Natural killer cell (primary cell): ENCODE data around the gene SOX6. TPM values are rescaled to one million over a fixed set of nuclear protein-coding genes. Genes with fewer than 3 reads are reported as not detected.
"Not testable (repeated sequence)": the region's sequence is repeated elsewhere in the genome, so short reads cannot be mapped to it uniquely, and the experiment has no call there.

ENCODE experiments used
- ATAC-seq, 3 donors: fragments of 150-1000 bp in 2 of 3; fragments of 200-7000 bp in 1 of 3; cut with Tn5 transposase; 1 replicate in 1 of 3; 2 replicates in 2 of 3; pipeline ENCODE4 v1.10.0; 2021; ENCODE audit warnings: mild to moderate bottlenecking in 2 of 3, moderate library complexity in 2 of 3
- DNase-seq, 2 donors: peaks; one replicate each; pipeline versions ENCODE4 v3.0.0 to v3.0.0-alpha.2; 2013 to 2021; ENCODE audit warnings: mixed read lengths in 1 of 2
- H3K27ac ChIP-seq: one replicate; pipeline ENCODE4 v1.5.1; 2013; ENCODE audit warnings: mild to moderate bottlenecking, low read length
- H3K27me3 ChIP-seq: one replicate; pipeline ENCODE4 v1.6.1; 2013; ENCODE audit warnings: low read length; ENCODE audit not compliant: control insufficient read depth, insufficient read depth
- H3K36me3 ChIP-seq: one replicate; pipeline ENCODE4 v1.6.1; 2013; ENCODE audit warnings: low read length; ENCODE audit not compliant: control insufficient read depth, insufficient read depth
- H3K4me1 ChIP-seq: one replicate; pipeline ENCODE4 v1.6.1; 2013; ENCODE audit warnings: low read length; ENCODE audit not compliant: control insufficient read depth, insufficient read depth
- H3K4me3 ChIP-seq: one replicate; pipeline ENCODE4 v1.5.1; 2013; ENCODE audit warnings: low read length
- H3K9me3 ChIP-seq: one replicate; pipeline ENCODE4 v1.6.1; 2013; ENCODE audit warnings: low read length; ENCODE audit not compliant: control insufficient read depth, insufficient read depth
- H3K27ac Mint-ChIP-seq, 2 donors: one replicate each; pipeline ENCODE4 v1.8.0; 2022; ENCODE audit warnings: mild to moderate bottlenecking in 2 of 2, mixed read lengths in 2 of 2, moderate library complexity in 1 of 2
- H3K27me3 Mint-ChIP-seq, 2 donors: one replicate each; pipeline ENCODE4 v1.8.0; 2022; ENCODE audit warnings: low read depth in 2 of 2, mixed read lengths in 2 of 2
- H3K36me3 Mint-ChIP-seq: one replicate; pipeline ENCODE4 v1.8.0; 2022; ENCODE audit warnings: mixed read lengths
- H3K4me1 Mint-ChIP-seq, 2 donors: one replicate each; pipeline ENCODE4 v1.8.0; 2022; ENCODE audit warnings: mixed read lengths in 2 of 2
- H3K4me3 Mint-ChIP-seq: one replicate; pipeline ENCODE4 v1.8.0; 2022; ENCODE audit warnings: mild to moderate bottlenecking, moderate library complexity, mixed read lengths
- H3K9me3 Mint-ChIP-seq, 2 donors: one replicate each; pipeline ENCODE4 v1.8.0; 2022; ENCODE audit warnings: mixed read lengths in 2 of 2
- CTCF ChIP-seq: fragments of 200-600 bp; IDR thresholded peaks from one replicate; pipeline ENCODE4 v1.8.0; 2022; ENCODE audit warnings: antibody characterized with exemption
- WGBS: methylation state at CpG from one replicate; pipeline ENCODE4 v1.1.7; 2013; ENCODE audit warnings: missing lambda C conversion rate; ENCODE audit not compliant: insufficient coverage; 5-methylcytosine and 5-hydroxymethylcytosine counted together
- intact Hi-C: fragments of 100-400 bp; cut with micrococcal nuclease; formaldehyde crosslinking; loops from one replicate; pipeline ENCODE4 v1.14.2; 2022
- total RNA-seq, 4 donors: library from RNA; stranded (reverse); fragments of 120-200 nt in 1 of 4; gene quantifications; one replicate each; pipeline versions ENCODE4 v1.2.3 to v1.2.4, GENCODE V29; 2013 to 2022

The SOX6 gene
- total RNA-seq, 3 donors from 2014 or later (not counting 1 experiment from before 2014, with no cell fraction given), result 0.27 TPM; not detected in 2

GRCh38 chr11:16378906-16379305, 22.6 kb upstream of the SOX6 start:
- Histone ChIP-seq H3K36me3 (no peaks in the 10 kb centered on the region), H3K9me3 (no peaks in the 10 kb centered on the region), H3K27ac (no peak overlapping the region), H3K4me1 (no peaks in the 10 kb centered on the region), H3K4me3 (no peak overlapping the region), H3K27me3 (no peaks in the 10 kb centered on the region)
- H3K27ac Mint-ChIP-seq, result no peak overlapping the region
- peaks cover 8% of the 10 kb centered on the region for H3K36me3 Mint-ChIP-seq
- WGBS, result 100% methylated on average over 2 of the region's 2 CpGs
- TF ChIP-seq CTCF, result no peak
- no peak for DNase-seq
- H3K4me1 Mint-ChIP-seq, result no peaks in the 10 kb centered on the region
- H3K9me3 Mint-ChIP-seq, result peaks cover 4 to 5% of the 10 kb centered on the region in 2 donors
- no peak for ATAC-seq
- intact Hi-C loops, result no loop called here
- H3K27me3 Mint-ChIP-seq, result no peaks in the 10 kb centered on the region
- no peak overlapping the region for H3K4me3 Mint-ChIP-seq

GRCh38 chr11:16377746-16378145, 21.4 kb upstream of the SOX6 start:
- WGBS, result 95% methylated on average over 3 of the region's 5 CpGs
- peaks cover 3 to 6% of the 10 kb centered on the region in 2 donors for H3K9me3 Mint-ChIP-seq
- H3K4me1 Mint-ChIP-seq, result no peaks in the 10 kb centered on the region

GRCh38 chr11:16375664-16376063, 19.3 kb upstream of the SOX6 start:
- H3K4me1 ChIP-seq, H3K27me3 Mint-ChIP-seq, H3K4me1 Mint-ChIP-seq, H3K9me3 ChIP-seq, DNase-seq, H3K36me3 ChIP-seq, intact Hi-C loops, H3K4me3 ChIP-seq, H3K27ac ChIP-seq, ATAC-seq, H3K27ac Mint-ChIP-seq, H3K27me3 ChIP-seq, H3K36me3 Mint-ChIP-seq, H3K4me3 Mint-ChIP-seq: not testable (repeated sequence)
- peaks cover 11 to 12% of the 10 kb centered on the region in 2 donors for H3K9me3 Mint-ChIP-seq
- 88% methylated on average over 2 of the region's 3 CpGs for WGBS

More at GRCh38 chr11:16377746-16378145, 21.4 kb upstream of the SOX6 start:
- peaks cover 8% of the 10 kb centered on the region for H3K36me3 Mint-ChIP-seq
- no peak overlapping the region for H3K4me3 Mint-ChIP-seq
- intact Hi-C loops, result no loop called here
- no peaks in the 10 kb centered on the region for H3K27me3 Mint-ChIP-seq
- no peaks in the 10 kb centered on the region for H3K36me3 ChIP-seq
- H3K4me1 ChIP-seq, result no peaks in the 10 kb centered on the region
- ATAC-seq, result no peak
- no peak overlapping the region for H3K27ac ChIP-seq
- H3K4me3 ChIP-seq, result no peak overlapping the region
- no peaks in the 10 kb centered on the region for H3K9me3 ChIP-seq
- H3K27ac Mint-ChIP-seq, result no peak overlapping the region
- H3K27me3 ChIP-seq, result no peaks in the 10 kb centered on the region
- TF ChIP-seq CTCF, result no peak
- no peak for DNase-seq

GRCh38 chr11:16373768-16374167, 17.4 kb upstream of the SOX6 start:
- Histone ChIP-seq H3K27ac (no peak overlapping the region), H3K4me1 (no peaks in the 10 kb centered on the region), H3K9me3 (no peaks in the 10 kb centered on the region), H3K27me3 (no peaks in the 10 kb centered on the region), H3K4me3 (no peak overlapping the region), H3K36me3 (no peaks in the 10 kb centered on the region)
- ATAC-seq, result no peak
- Mint-ChIP-seq H3K4me1 (no peaks in the 10 kb centered on the region), H3K4me3 (no peak overlapping the region), H3K27ac (no peak overlapping the region), H3K27me3 (no peaks in the 10 kb centered on the region), H3K9me3 (peaks cover 14% of the 10 kb centered on the region in 2 donors), H3K36me3 (peaks cover 8% of the 10 kb centered on the region)
- no peak for TF ChIP-seq CTCF
- no peak for DNase-seq
- intact Hi-C loops, result no loop called here
